Transverse colon (tissue), 4 donors: Measurements from ENCODE around the gene TREML2. TPM values are rescaled to one million over a fixed set of nuclear protein-coding genes. Genes with fewer than 3 reads are reported as not detected.

ENCODE experiments used
- DNase-seq: peaks from one replicate; pipeline ENCODE4 v3.0.0-alpha.2; 2019
- H3K27ac ChIP-seq, 4 donors: fragments of 200-600 bp; sonication (generic); 2 replicates each; pipeline ENCODE4 v1.5.1; 2016 to 2018; ENCODE audit warnings: inconsistent platforms in 4 of 4
- H3K27me3 ChIP-seq: fragments of 200-600 bp; sonication (generic); 2 replicates; pipeline ENCODE4 v1.5.1; 2017; ENCODE audit warnings: inconsistent platforms
- H3K36me3 ChIP-seq, 4 donors: fragments of 200-600 bp; sonication (generic); 2 replicates each; pipeline ENCODE4 v1.5.1; 2017 to 2019; ENCODE audit warnings: inconsistent platforms in 4 of 4
- H3K4me1 ChIP-seq, 4 donors: fragments of 200-600 bp; sonication (generic); 2 replicates each; pipeline ENCODE4 v1.5.1; 2017 to 2020; ENCODE audit warnings: inconsistent platforms in 4 of 4
- H3K4me3 ChIP-seq, 4 donors: fragments of 200-600 bp; sonication (generic); 1 replicate in 1 of 4; 2 replicates in 3 of 4; pipeline versions ENCODE4 v1.5.1 to v1.6.1; 2017 to 2019; ENCODE audit warnings: inconsistent platforms in 4 of 4
- H3K9me3 ChIP-seq, 2 donors: fragments of 200-600 bp; sonication (generic); 2 replicates each; pipeline ENCODE4 v1.5.1; 2017 to 2019; ENCODE audit warnings: inconsistent platforms in 2 of 2
- CTCF ChIP-seq, 5 experiments: fragments of 200-600 bp in 3 of 5; fragments of 450-650 bp in 2 of 5; sonication (generic) in 3 of 5; IDR thresholded peaks; 1 replicate in 2 of 5; 2 replicates in 3 of 5; pipeline ENCODE4 v1.5.1; 2016 to 2017; ENCODE audit warnings: antibody characterized with exemption in 5 of 5, inconsistent platforms in 3 of 5, mild to moderate bottlenecking in 2 of 5, moderate library complexity in 1 of 5
- EP300 ChIP-seq: sonication (generic); formaldehyde crosslinking; IDR thresholded peaks from one replicate; pipeline ENCODE4 v1.6.1; 2017; ENCODE audit warnings: antibody characterized with exemption, low read depth
- POLR2A ChIP-seq: fragments of 450-650 bp; IDR thresholded peaks from one replicate; pipeline ENCODE4 v1.6.1; 2016; ENCODE audit warnings: antibody characterized with exemption, mild to moderate bottlenecking, moderate library complexity
- POLR2AphosphoS5 ChIP-seq, 3 donors: sonication (generic); formaldehyde crosslinking; IDR thresholded peaks; one replicate each; pipeline ENCODE4 v1.6.1; 2016; ENCODE audit warnings: antibody characterized with exemption in 3 of 3
- WGBS, 2 donors: methylation state at CpG; one replicate each; pipeline ENCODE4 v1.1.5; 2018; ENCODE audit warnings: low coverage in 1 of 2; 5-methylcytosine and 5-hydroxymethylcytosine counted together
- in situ Hi-C, 4 donors: fragments of 200-750 bp; cut with MboI; loops; one replicate each; pipeline versions ENCODE4 v1.15.0 to v1.15.1; 2017; ENCODE audit warnings: low sequenced_read_pairs in 3 of 4, low pct_ligation_motif_present in 1 of 4, low pct_unique_long_range_greater_than_20kb in 1 of 4
- intact Hi-C: fragments of 100-400 bp; cut with DNase I; formaldehyde crosslinking; loops from one replicate; pipeline ENCODE4 v1.15.1; 2023; ENCODE audit warnings: low total_unique reads
- total RNA-seq, 4 donors: library from RNA; depleted of rRNA; stranded (reverse); fragments of >200 nt; gene quantifications; one replicate each; pipeline ENCODE4 v1.1.0, GENCODE V29; 2016

Gene TREML2
- total RNA-seq, 4 donors from 2014 or later: 0.14 to 0.64 TPM; not detected in 2

GRCh38 chr6:41162687-41163418 is 38.1 kb downstream of the TREML2 start, which contains the start of gene TREM2:
TSS of gene TREM2 (minus strand) at chr6:41163116. CDS start at chr6:41163082, 34 bp downstream.
- Histone ChIP-seq H3K27me3 (no peaks in the 10 kb centered on the region), H3K4me1 (no peaks in the 10 kb centered on the region), H3K4me3 (no peak within 1 kb of the TSS), H3K27ac (no peak within 1 kb of the TSS), H3K36me3 (no peaks in the 10 kb centered on the region), H3K9me3 (no peaks in the 10 kb centered on the region)
- no peak for DNase-seq
- TF ChIP-seq CTCF (IDR thresholded peaks at IDR 0.05) (no peak), POLR2AphosphoS5 (IDR thresholded peaks at IDR 0.05) (no peak), EP300 (no peak), POLR2A (no peak)
- WGBS, 2 donors: 85% methylated on average over 10 of the region's 10 CpGs; no CpG with 5 or more reads in 1 of the 2 donors
- intact Hi-C loops (no loop called here), in situ Hi-C loops (no loop called here)

DNA sequence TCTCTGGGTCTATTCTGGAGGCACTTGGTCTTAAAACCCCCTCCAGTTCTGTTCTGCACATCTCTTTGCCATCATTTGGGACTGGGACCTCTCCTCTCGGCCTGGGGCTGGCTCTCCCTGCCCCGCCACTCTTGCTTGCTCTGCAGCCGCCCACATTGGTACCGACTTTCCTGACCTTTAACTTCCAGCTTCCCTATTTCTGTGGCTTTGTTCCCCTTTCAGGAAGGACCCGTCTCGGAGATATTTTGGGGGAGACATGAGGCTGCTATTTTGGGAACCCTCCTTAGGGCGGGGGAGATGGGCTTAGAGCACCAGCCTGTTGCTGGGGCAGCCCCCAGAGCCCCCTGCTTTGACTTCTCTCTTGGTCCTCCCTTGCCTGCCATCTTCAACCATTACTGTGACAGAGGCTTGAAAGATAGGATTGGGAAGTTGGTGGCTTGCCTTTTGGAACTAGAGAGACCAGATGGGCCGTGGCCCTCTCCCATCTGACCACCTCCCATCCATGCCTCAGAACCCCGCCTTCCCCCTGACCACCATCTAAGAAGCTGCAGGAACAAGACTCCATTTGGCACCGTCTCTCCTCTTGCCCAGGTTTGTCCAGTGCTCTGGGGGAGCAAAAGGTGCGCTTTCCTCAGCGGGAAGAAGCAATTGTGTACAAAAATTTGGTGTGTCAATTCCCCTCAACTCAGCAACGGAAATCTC is 38.9 kb downstream of the TREML2 start:
- WGBS, 2 donors: 61 to 77% methylated on average over 7 to 13 of the region's 13 CpGs
- no peak overlapping the region for H3K27ac ChIP-seq
- no peaks in the 10 kb centered on the region for H3K36me3 ChIP-seq
- H3K4me1 ChIP-seq: no peaks in the 10 kb centered on the region
- in situ Hi-C loops: no loop called here
- intact Hi-C loops: no loop called here
- DNase-seq: no peak
- no peaks in the 10 kb centered on the region for H3K9me3 ChIP-seq
- H3K4me3 ChIP-seq: no peak overlapping the region
- no peaks in the 10 kb centered on the region for H3K27me3 ChIP-seq
- no peak for TF ChIP-seq POLR2AphosphoS5 (IDR thresholded peaks at IDR 0.05)
- no peak for TF ChIP-seq EP300
- TF ChIP-seq CTCF (IDR thresholded peaks at IDR 0.05): no peak
- TF ChIP-seq POLR2A: no peak

DNA sequence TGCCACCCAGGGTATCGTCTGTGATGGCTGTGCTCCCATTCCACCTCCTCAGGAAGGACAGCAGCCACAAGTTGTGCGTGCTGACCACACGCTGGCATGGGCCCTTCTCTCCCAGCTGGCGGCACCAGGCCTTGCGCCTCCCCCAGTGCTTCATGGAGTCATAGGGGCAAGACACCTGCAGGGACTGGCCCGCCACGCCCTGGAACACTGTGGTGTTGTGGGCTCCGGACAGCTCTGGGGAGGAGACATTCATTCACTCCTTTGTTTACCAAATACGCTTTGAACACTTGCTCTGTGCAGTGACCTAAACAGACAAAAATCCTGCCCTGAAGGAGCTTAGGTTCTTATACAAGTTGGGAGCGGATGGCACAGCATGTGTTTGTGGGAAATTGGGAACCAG is 39.6 kb downstream of the TREML2 start:
- H3K36me3 ChIP-seq: no peaks in the 10 kb centered on the region
- intact Hi-C loops: no loop called here
- no peaks in the 10 kb centered on the region for H3K4me1 ChIP-seq

More for the DNA sequence above, 39.6 kb downstream of the TREML2 start:
- Histone ChIP-seq H3K27me3 (no peaks in the 10 kb centered on the region), H3K27ac (no peak overlapping the region), H3K9me3 (no peaks in the 10 kb centered on the region), H3K4me3 (no peak overlapping the region)
- TF ChIP-seq EP300: no peak
- TF ChIP-seq CTCF (IDR thresholded peaks at IDR 0.05): no peak
- TF ChIP-seq POLR2AphosphoS5 (IDR thresholded peaks at IDR 0.05): no peak
- no peak for TF ChIP-seq POLR2A
- in situ Hi-C loops: no loop called here
- 88% methylated on average over 7 of the region's 10 CpGs; no CpG with 5 or more reads in 1 of the 2 donors for WGBS, 2 donors
- no peak for DNase-seq
